D721Med (cell line): ENCODE results near the gene GLI3.

Experiments
- DNase-seq: peaks from one replicate; pipeline ENCODE4 v3.0.0; 2011; ENCODE audit warnings: low spot score; ENCODE audit not compliant: insufficient read length
- FAIRE-seq: peaks from 2 replicates; lab custom pipeline; 2011; peaks lifted over from hg19 to GRCh38; lab: Jason Lieb, UNC
- CTCF ChIP-seq: IDR thresholded peaks from 2 replicates; pipeline ENCODE4 v1.5.1; 2012; ENCODE audit warnings: mild to moderate bottlenecking, control low read depth; ENCODE audit not compliant: insufficient read depth; ENCODE audit errors: missing control alignments

GLI3 gene

GRCh38 chr7:42106562-42106961 lies 130.4 kb downstream of the GLI3 start:
- no peak for DNase-seq
- TF ChIP-seq CTCF = no peak
- FAIRE-seq = no peak

DNA sequence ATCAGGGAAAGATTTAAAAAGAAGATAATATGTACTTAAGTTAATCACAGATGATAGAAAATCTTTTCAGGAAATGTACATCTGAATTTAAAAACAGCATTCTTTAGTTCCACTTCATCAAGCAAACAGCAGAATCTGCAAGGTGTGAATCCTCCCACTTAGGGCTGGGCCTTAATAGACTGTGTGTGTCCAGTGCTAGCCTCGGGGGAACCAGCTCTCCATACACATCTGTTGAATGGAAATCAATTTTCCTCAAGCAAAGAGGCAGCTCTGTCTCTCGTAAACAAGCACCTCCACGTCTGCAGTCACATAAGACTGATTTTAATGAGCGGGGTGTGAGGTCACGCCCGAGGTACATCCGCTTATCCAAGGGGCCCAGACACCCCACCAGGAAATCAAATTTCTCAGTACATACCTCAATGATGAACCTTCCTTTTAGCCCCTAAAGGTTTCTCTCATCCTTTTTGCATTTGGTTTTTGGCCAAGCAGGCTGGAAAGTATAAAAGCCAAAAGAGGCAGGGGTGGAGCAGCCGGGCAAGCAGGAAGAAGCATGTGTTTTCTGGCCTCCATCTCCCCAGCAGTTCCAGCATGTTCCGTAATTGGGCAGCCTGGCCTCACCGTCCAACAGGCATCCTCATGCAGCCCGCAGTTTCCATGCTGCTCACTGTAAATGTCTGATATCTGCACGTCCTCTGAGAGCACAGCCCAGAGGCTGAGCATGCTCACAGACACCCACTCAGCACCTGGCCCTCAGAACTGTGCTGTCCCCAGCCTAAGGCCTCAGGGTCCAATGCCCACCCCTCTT lies 131.3 kb downstream of the GLI3 start:
- DNase-seq (no peak), FAIRE-seq (no peak)
- no peak for TF ChIP-seq CTCF

DNA sequence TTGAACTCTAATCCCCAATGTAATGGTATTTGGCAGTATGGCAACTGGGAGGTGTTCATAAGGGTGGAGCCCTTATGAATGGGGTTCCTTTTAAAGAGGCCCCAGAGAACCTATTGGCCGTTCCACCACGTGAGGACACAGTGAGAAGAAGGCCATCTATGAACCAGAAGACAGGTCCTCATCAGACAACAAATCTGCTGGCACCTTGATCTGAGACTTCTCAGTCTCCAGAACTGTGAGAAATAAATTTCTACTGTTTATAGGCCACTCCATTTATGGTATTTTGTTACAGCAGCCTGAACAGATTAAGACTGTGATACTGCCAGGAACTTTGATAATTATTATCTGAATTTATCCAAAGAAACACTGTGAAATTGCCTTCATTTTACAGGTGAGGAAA lies 132.3 kb downstream of the GLI3 start:
- TF ChIP-seq CTCF = no peak
- DNase-seq (no peak), FAIRE-seq (no peak)

GRCh38 chr7:42104231-42104630 lies 132.8 kb downstream of the GLI3 start:
- DNase-seq = no peak
- no peak for FAIRE-seq
- TF ChIP-seq CTCF = no peak

GRCh38 chr7:42103456-42103855 lies 133.6 kb downstream of the GLI3 start:
- FAIRE-seq (no peak), DNase-seq (no peak)
- no peak for TF ChIP-seq CTCF

- FAIRE-seq = no peak
- no peak for DNase-seq
- TF ChIP-seq CTCF = no peak
These were observed 134.0 kb downstream of the GLI3 start for GRCh38 chr7:42103020-42103419.

GRCh38 chr7:42102301-42102700 lies 134.7 kb downstream of the GLI3 start:
- FAIRE-seq = no peak
- no peak for DNase-seq
- no peak for TF ChIP-seq CTCF
